Measurements from ENCODE around the gene WDR1.

Gene WDR1

GRCh38 chr4:10114147-10114546 lies 2.5 kb downstream of the WDR1 start:
- no peak for DNase-seq (ENCODE audit: low read depth in 2 of 2)

GRCh38 chr4:10113362-10114047 lies 3.1 kb downstream of the WDR1 start:
- DNase-seq (ENCODE audit: low read depth in 2 of 2), result no peak

- no peak for DNase-seq (ENCODE audit: low read depth in 2 of 2)
These were observed 3.8 kb downstream of the WDR1 start for GRCh38 chr4:10112658-10113284.

GRCh38 chr4:10111067-10111801 lies 5.4 kb downstream of the WDR1 start:
- no peak for DNase-seq (ENCODE audit: low read depth in 2 of 2)

- no peak for DNase-seq (ENCODE audit: low read depth in 2 of 2)
These were observed 6.5 kb downstream of the WDR1 start for GRCh38 chr4:10109995-10110670.

- DNase-seq (ENCODE audit: low read depth in 2 of 2), result no peak
These were observed 7.5 kb downstream of the WDR1 start for GRCh38 chr4:10108818-10109783.

- no peak for DNase-seq (ENCODE audit: low read depth in 2 of 2)
These were observed 8.2 kb downstream of the WDR1 start for GRCh38 chr4:10108391-10108790.

- DNase-seq (ENCODE audit: low read depth in 2 of 2), result no peak
These were observed 9.2 kb downstream of the WDR1 start for GRCh38 chr4:10107111-10108091.

- peak; percentile 51 to 55 for DNase-seq (ENCODE audit: low read depth in 2 of 2)
These were observed 10.1 kb downstream of the WDR1 start for GRCh38 chr4:10106421-10107039.

GRCh38 chr4:10105920-10106319 lies 10.7 kb downstream of the WDR1 start:
- DNase-seq (ENCODE audit: low read depth in 2 of 2), result no peak

- DNase-seq (ENCODE audit: low read depth in 2 of 2), result no peak
These were observed 11.2 kb downstream of the WDR1 start for GRCh38 chr4:10105421-10105820.

- DNase-seq (ENCODE audit: low read depth in 2 of 2), result no peak
These were observed 11.7 kb downstream of the WDR1 start for GRCh38 chr4:10104991-10105276.

GRCh38 chr4:10104211-10104990 lies 12.2 kb downstream of the WDR1 start:
- DNase-seq (ENCODE audit: low read depth in 2 of 2), result no peak

GRCh38 chr4:10102474-10103332 lies 13.9 kb downstream of the WDR1 start:
- no peak for DNase-seq (ENCODE audit: low read depth in 2 of 2)

- no peak for DNase-seq (ENCODE audit: low read depth in 2 of 2)
These were observed 14.7 kb downstream of the WDR1 start for GRCh38 chr4:10101671-10102473.

GRCh38 chr4:10100734-10101216 lies 15.8 kb downstream of the WDR1 start:
- DNase-seq (ENCODE audit: low read depth in 2 of 2), result no peak

Data from stimulated activated CD8-positive, alpha-beta memory T cell treated with anti-CD3 and anti-CD28 coated beads, Interleukin-2, amount 100 ng/mL, for 1 hour (primary cell).